Measurements from ENCODE around the gene ARHGEF16. TPM values are rescaled to one million over a fixed set of nuclear protein-coding genes. Genes with fewer than 3 reads are reported as not detected.

Gene ARHGEF16
- total RNA-seq, 2 experiments from 2014 or later = not detected

DNA sequence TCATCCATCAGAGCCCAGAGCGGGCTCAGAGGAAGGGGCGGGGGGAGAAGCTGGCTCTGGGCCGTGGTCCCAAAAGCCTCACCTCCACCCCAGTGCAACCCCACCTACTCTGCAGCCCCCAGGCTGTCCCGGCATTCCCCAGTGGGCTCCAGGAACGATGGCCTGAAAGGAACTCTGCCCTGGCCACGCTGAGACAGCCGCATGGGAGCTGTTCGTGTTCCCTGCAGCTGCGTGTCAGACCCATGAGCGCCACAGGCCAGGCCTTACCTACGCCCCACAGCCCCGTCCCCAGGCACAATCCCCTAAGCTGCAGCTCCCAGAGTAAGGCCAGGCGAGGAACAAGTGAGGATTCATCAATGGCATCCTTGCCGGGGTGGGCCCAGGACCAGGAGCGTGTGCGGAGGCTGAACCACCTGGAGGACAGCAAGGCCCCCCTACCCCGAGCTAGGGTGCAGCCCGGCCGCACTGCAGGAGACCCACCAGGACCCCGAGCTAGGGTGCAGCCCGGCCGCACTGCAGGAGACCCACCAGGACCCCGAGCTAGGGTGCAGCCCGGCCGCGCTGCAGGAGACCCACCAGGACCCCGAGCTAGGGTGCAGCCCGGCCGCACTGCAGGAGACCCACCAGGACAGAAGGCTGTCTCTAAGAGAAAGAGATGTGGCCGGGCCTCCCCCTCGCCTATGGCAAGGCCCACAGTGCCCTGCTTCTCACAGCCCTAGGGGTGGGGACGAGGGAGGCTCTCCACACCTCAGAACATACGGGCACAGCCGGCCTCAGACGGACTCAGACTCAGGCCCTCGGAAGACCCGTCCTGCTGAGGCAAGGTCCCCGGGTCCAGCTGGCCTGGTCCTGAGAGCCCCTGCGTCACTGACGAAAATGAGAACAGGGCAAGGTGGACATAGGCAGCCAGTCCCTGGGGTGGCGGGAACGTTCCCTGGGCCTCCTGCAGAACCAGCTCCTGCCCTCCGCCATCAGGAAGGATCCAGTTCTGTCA, 26.5 kb upstream of the ARHGEF16 start:
- CTCF ChIA-PET = no interaction called here
- DNase-seq = no peak
- no peaks in the 10 kb centered on the region for H3K36me3 Mint-ChIP-seq (ENCODE audit: low read depth)
- no peaks in the 10 kb centered on the region for H3K27me3 Mint-ChIP-seq
- H3K4me3 Mint-ChIP-seq = no peak overlapping the region
- H3K9me3 Mint-ChIP-seq = no peaks in the 10 kb centered on the region
- H3K4me1 Mint-ChIP-seq = no peaks in the 10 kb centered on the region
- POLR2A ChIA-PET = no interaction called here
- H3K27ac Mint-ChIP-seq = no peak overlapping the region

GRCh38 chr1:3428899-3429298, 25.6 kb upstream of the ARHGEF16 start:
- Mint-ChIP-seq H3K9me3 (no peaks in the 10 kb centered on the region), H3K4me3 (no peak overlapping the region), H3K27ac (no peak overlapping the region), H3K4me1 (no peaks in the 10 kb centered on the region), H3K36me3 (ENCODE audit: low read depth) (no peaks in the 10 kb centered on the region), H3K27me3 (no peaks in the 10 kb centered on the region)
- no peak for DNase-seq
- ChIA-PET POLR2A (no interaction called here), CTCF (no interaction called here)

DNA sequence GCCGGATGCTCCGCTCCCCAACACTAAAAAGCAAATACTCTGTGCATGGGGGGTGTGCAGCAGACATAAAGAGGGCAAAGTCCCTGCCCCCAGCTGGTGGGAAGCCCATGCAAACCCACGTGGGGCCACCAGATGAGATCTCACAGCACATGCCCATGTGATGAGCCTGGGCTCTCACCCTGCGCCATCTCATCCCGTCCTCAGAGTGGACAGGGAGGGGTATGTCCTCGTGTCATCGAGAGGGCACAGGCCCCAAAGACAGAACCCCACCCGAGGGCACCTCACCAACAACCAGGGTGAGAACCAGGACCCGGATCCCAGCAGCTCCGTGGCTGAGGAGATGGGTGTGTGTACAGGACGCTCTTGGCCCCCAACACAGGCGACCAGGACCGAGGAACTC, 25.1 kb upstream of the ARHGEF16 start:
- ChIA-PET POLR2A (no interaction called here), CTCF (no interaction called here)
- H3K9me3 Mint-ChIP-seq = no peaks in the 10 kb centered on the region
- DNase-seq = no peak
- no peak overlapping the region for H3K4me3 Mint-ChIP-seq
- H3K36me3 Mint-ChIP-seq (ENCODE audit: low read depth) = no peaks in the 10 kb centered on the region
- no peaks in the 10 kb centered on the region for H3K4me1 Mint-ChIP-seq
- no peak overlapping the region for H3K27ac Mint-ChIP-seq
- no peaks in the 10 kb centered on the region for H3K27me3 Mint-ChIP-seq

DNA sequence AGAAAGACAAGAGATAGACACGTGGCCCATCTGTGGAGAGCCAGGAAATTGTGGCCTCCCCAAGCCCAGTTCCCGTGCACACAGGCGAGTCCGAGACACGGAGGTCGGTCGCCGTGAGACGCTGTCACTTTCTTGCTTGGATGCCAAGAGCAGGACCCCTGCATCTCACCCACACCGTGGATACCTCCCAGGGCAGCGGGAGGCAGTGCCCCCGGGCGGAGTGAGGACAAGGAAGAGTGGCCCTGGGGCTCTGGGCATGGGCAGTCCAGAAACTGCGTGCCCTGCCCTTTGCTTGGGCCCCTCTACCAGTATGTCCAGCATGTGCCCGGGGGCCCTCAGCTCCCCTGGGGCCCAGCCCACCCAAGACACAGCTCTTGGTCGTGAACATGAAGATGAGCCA, 24.7 kb upstream of the ARHGEF16 start:
- H3K9me3 Mint-ChIP-seq = no peaks in the 10 kb centered on the region
- H3K4me1 Mint-ChIP-seq = no peaks in the 10 kb centered on the region
- CTCF ChIA-PET = no interaction called here
- no peak for DNase-seq
- H3K36me3 Mint-ChIP-seq (ENCODE audit: low read depth) = no peaks in the 10 kb centered on the region
- POLR2A ChIA-PET = no interaction called here
- no peak overlapping the region for H3K4me3 Mint-ChIP-seq
- H3K27ac Mint-ChIP-seq = no peak overlapping the region
- H3K27me3 Mint-ChIP-seq = no peaks in the 10 kb centered on the region

- Mint-ChIP-seq H3K27ac (no peak overlapping the region), H3K9me3 (no peaks in the 10 kb centered on the region)
- POLR2A ChIA-PET = no interaction called here
Observed at GRCh38 chr1:3430406-3430805, 24.1 kb upstream of the ARHGEF16 start.

DNA sequence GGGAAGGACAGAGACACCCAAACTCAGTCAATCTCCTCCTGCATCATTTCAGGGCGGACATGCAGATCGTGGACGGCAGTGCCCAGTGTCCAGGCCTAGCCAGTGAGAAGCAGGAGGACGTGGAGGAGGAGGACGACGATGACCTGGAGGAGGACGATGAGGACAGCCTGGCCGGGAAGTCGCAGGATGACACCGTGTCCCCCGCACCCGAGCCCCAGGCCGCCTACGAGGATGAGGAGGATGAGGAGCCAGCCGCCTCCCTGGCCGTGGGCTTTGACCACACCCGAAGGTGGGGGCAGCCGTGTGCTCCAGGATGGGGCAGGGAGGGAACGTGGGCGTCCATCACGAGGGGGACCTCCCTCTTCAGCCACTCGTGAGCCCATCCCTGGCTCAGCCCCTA, 23.6 kb upstream of the ARHGEF16 start:
- Mint-ChIP-seq H3K4me1 (no peaks in the 10 kb centered on the region), H3K27me3 (no peaks in the 10 kb centered on the region), H3K36me3 (ENCODE audit: low read depth) (no peaks in the 10 kb centered on the region), H3K27ac (no peak overlapping the region), H3K9me3 (no peaks in the 10 kb centered on the region), H3K4me3 (no peak overlapping the region)
- ChIA-PET POLR2A (no interaction called here), CTCF (no interaction called here)
- no peak for DNase-seq

More at GRCh38 chr1:3430406-3430805, 24.1 kb upstream of the ARHGEF16 start:
- H3K4me1 Mint-ChIP-seq = no peaks in the 10 kb centered on the region
- no peaks in the 10 kb centered on the region for H3K36me3 Mint-ChIP-seq (ENCODE audit: low read depth)
- H3K27me3 Mint-ChIP-seq = no peaks in the 10 kb centered on the region
- H3K4me3 Mint-ChIP-seq = no peak overlapping the region
- no peak for DNase-seq
- CTCF ChIA-PET = no interaction called here

GRCh38 chr1:3431266-3431665, 23.2 kb upstream of the ARHGEF16 start:
- H3K27me3 Mint-ChIP-seq = no peaks in the 10 kb centered on the region
- H3K4me1 Mint-ChIP-seq = no peaks in the 10 kb centered on the region
- POLR2A ChIA-PET = no interaction called here
- no peaks in the 10 kb centered on the region for H3K36me3 Mint-ChIP-seq (ENCODE audit: low read depth)
- DNase-seq = no peak
- no peak overlapping the region for H3K27ac Mint-ChIP-seq
- H3K4me3 Mint-ChIP-seq = no peak overlapping the region
- no peaks in the 10 kb centered on the region for H3K9me3 Mint-ChIP-seq
- CTCF ChIA-PET = no interaction called here

DNA sequence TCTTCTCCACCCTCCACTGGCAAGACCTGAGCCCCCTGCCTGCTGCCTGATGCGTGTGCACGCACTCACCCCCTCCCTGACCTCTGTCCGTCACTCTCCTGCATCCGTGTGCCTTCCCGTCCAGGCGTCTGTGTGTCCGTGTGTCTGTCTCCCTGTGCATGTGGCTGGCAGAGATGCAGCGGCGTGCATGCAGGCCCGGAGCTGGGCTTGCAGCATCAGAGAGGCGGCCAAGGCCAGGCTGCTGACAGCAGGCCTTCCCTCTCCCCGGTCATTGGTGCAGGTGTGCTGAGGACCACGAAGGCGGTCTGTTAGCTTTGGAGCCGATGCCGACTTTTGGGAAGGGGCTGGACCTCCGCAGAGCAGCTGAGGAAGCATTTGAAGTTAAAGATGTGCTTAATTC, 22.8 kb upstream of the ARHGEF16 start:
- no peaks in the 10 kb centered on the region for H3K4me1 Mint-ChIP-seq
- no peak overlapping the region for H3K27ac Mint-ChIP-seq
- H3K27me3 Mint-ChIP-seq = no peaks in the 10 kb centered on the region
- CTCF ChIA-PET = no interaction called here
- H3K9me3 Mint-ChIP-seq = no peaks in the 10 kb centered on the region
- H3K4me3 Mint-ChIP-seq = no peak overlapping the region
- no peak for DNase-seq
- POLR2A ChIA-PET = no interaction called here
- H3K36me3 Mint-ChIP-seq (ENCODE audit: low read depth) = no peaks in the 10 kb centered on the region

DNA sequence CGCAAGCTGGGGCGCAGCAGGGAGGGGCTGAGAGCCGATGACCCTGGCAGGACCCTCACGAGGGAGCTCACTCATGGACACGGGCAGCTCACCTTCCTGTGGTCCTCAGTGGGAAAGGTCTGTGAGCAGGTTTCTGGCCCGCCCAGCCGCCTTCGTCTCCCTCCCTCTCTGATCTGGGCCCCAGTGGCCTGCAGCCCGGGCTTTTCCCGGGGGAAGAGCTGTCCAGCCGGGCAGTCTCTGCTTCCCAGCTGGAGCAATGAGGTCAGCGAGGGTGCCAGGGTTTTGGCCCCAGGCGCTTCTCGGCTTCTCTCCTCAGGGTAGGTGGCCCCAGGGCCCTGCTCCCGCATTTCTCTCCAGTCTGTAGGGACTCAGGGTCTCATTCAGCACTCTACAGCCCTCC, 22.2 kb upstream of the ARHGEF16 start:
- no peak for DNase-seq
- Mint-ChIP-seq H3K9me3 (no peaks in the 10 kb centered on the region), H3K36me3 (ENCODE audit: low read depth) (no peaks in the 10 kb centered on the region), H3K27me3 (no peaks in the 10 kb centered on the region), H3K4me3 (no peak overlapping the region), H3K4me1 (no peaks in the 10 kb centered on the region), H3K27ac (no peak overlapping the region)
- ChIA-PET POLR2A (no interaction called here), CTCF (no interaction called here)

DNA sequence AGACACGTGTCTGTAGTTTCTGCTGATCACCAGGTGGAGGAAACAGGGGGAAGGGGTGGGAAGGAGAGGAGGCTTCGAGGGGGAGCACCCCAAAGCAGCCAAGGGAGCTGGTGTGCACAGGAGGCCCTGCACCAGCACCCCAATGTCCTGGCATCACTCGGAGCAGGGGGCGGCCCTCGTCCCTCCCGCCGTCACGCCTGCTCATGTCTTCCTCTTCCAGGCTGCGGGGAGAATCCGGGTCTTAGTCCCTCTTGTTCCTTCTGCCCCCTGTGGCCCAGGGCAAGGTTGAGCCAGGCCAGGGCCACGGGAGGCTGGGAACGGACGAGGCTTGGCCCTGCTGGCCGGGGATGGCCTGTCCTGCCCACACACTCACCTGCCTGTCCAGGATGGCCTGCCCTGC, 21.4 kb upstream of the ARHGEF16 start:
- Mint-ChIP-seq H3K27ac (no peak overlapping the region), H3K4me1 (no peaks in the 10 kb centered on the region), H3K36me3 (ENCODE audit: low read depth) (no peaks in the 10 kb centered on the region), H3K4me3 (no peak overlapping the region), H3K9me3 (no peaks in the 10 kb centered on the region), H3K27me3 (no peaks in the 10 kb centered on the region)
- ChIA-PET CTCF (no interaction called here), POLR2A (no interaction called here)
- DNase-seq = no peak

- ChIA-PET POLR2A (no interaction called here), CTCF (no interaction called here)
- Mint-ChIP-seq H3K27me3 (no peaks in the 10 kb centered on the region), H3K27ac (no peak overlapping the region), H3K36me3 (ENCODE audit: low read depth) (no peaks in the 10 kb centered on the region), H3K4me1 (no peaks in the 10 kb centered on the region), H3K9me3 (no peaks in the 10 kb centered on the region), H3K4me3 (no peak overlapping the region)
- DNase-seq = no peak
Observed at GRCh38 chr1:3433596-3434320, 20.7 kb upstream of the ARHGEF16 start.

GRCh38 chr1:3434406-3435110, 19.9 kb upstream of the ARHGEF16 start:
- Mint-ChIP-seq H3K27ac (no peak overlapping the region), H3K4me1 (no peaks in the 10 kb centered on the region), H3K27me3 (no peaks in the 10 kb centered on the region), H3K9me3 (no peaks in the 10 kb centered on the region), H3K36me3 (ENCODE audit: low read depth) (no peaks in the 10 kb centered on the region), H3K4me3 (no peak overlapping the region)
- ChIA-PET POLR2A (no interaction called here), CTCF (no interaction called here)
- no peak for DNase-seq

- ChIA-PET POLR2A (no interaction called here), CTCF (no interaction called here)
- no peaks in the 10 kb centered on the region for H3K9me3 Mint-ChIP-seq
- no peak overlapping the region for H3K27ac Mint-ChIP-seq
- no peak for DNase-seq
- no peaks in the 10 kb centered on the region for H3K27me3 Mint-ChIP-seq
- H3K4me3 Mint-ChIP-seq = no peak overlapping the region
- H3K4me1 Mint-ChIP-seq = no peaks in the 10 kb centered on the region
- H3K36me3 Mint-ChIP-seq (ENCODE audit: low read depth) = no peaks in the 10 kb centered on the region
Observed at GRCh38 chr1:3435666-3436065, 18.8 kb upstream of the ARHGEF16 start.
